Measurements from ENCODE around the gene VPS36. TPM values are rescaled to one million over a fixed set of nuclear protein-coding genes. Genes with fewer than 3 reads are reported as not detected.
A peak's percentile ranks its signal among the peaks of the same experiment; 100 is the strongest.
"Not testable (repeated sequence)": the region's sequence is repeated elsewhere in the genome, so short reads cannot be mapped to it uniquely, and the experiment has no call there.

VPS36 gene
- total RNA-seq, 1 donor from 2014 or later = 55.2 TPM

- H3K4me3 Mint-ChIP-seq = no peak overlapping the region
- no peak for DNase-seq (ENCODE audit: low spot score in 2 of 2, unreplicated experiment in 2 of 2)
- H3K27ac Mint-ChIP-seq = peak overlapping the region; percentile 27
- H3K27me3 Mint-ChIP-seq (ENCODE audit: low read depth) = no peaks in the 10 kb centered on the region
- H3K4me1 Mint-ChIP-seq = peaks cover 12% of the 10 kb centered on the region
- H3K36me3 Mint-ChIP-seq = peaks cover 30% of the 10 kb centered on the region
- TF ChIP-seq CTCF (IDR thresholded peaks at IDR 0.05; ENCODE audit: unreplicated experiment) = no peak
- no peaks in the 10 kb centered on the region for H3K9me3 Mint-ChIP-seq
These were observed 35.5 kb downstream of the VPS36 start for GRCh38 chr13:52414963-52415362.

- Mint-ChIP-seq H3K4me1 (peaks cover 12% of the 10 kb centered on the region), H3K27me3 (ENCODE audit: low read depth) (no peaks in the 10 kb centered on the region), H3K27ac (peak overlapping the region; percentile 13), H3K9me3 (no peaks in the 10 kb centered on the region), H3K36me3 (peaks cover 27% of the 10 kb centered on the region), H3K4me3 (no peak overlapping the region)
- no peak for DNase-seq (ENCODE audit: low spot score in 2 of 2, unreplicated experiment in 2 of 2)
- TF ChIP-seq CTCF (IDR thresholded peaks at IDR 0.05; ENCODE audit: unreplicated experiment) = no peak
These were observed 36.4 kb downstream of the VPS36 start for GRCh38 chr13:52414051-52414450.

- no peak for TF ChIP-seq CTCF (IDR thresholded peaks at IDR 0.05; ENCODE audit: unreplicated experiment)
- no peak overlapping the region for H3K27ac Mint-ChIP-seq
These were observed 38.3 kb downstream of the VPS36 start for GRCh38 chr13:52412128-52412527.

GRCh38 chr13:52411629-52412028 lies 38.8 kb downstream of the VPS36 start:
- Mint-ChIP-seq H3K36me3 (peaks cover 20% of the 10 kb centered on the region), H3K27ac (no peak overlapping the region), H3K27me3 (ENCODE audit: low read depth) (peaks cover 8% of the 10 kb centered on the region)

More at GRCh38 chr13:52412128-52412527, 38.3 kb downstream of the VPS36 start:
- H3K9me3 Mint-ChIP-seq = no peaks in the 10 kb centered on the region
- H3K27me3 Mint-ChIP-seq (ENCODE audit: low read depth) = peaks cover 5% of the 10 kb centered on the region
- H3K4me1 Mint-ChIP-seq = peaks cover 12% of the 10 kb centered on the region
- H3K36me3 Mint-ChIP-seq = peaks cover 20% of the 10 kb centered on the region
- no peak for DNase-seq (ENCODE audit: low spot score in 2 of 2, unreplicated experiment in 2 of 2)
- no peak overlapping the region for H3K4me3 Mint-ChIP-seq

DNA sequence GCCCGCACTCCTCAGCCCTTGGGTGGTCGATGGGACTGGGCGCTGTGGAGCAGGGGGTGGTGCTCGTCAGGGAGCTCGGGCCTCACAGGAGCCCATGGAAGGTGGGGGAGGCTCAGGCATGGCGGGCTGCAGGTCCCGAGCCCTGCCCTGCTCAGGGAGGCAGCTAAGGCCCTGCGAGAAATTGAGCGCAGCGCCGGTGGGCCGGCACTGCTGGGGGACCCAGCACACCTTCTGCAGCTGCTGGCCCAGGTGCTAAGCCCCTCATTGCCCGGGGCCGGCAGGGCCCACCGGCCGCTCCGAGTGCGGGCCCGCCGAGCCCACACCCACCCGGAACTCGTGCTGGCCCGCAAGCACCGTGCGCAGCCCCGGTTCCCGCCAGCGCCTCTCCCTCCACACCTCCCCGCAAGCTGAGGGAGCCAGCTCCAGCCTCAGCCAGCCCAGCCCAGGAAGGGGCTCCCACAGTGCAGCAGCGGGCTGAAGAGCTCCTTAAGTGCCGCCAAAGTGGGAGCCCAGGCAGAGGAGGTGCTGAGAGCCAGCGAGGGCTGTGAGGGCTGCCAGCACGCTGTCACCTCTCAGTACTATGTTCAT lies 42.3 kb downstream of the VPS36 start:
- H3K4me3 Mint-ChIP-seq; H3K9me3 Mint-ChIP-seq; H3K27ac Mint-ChIP-seq; H3K4me1 Mint-ChIP-seq; DNase-seq (ENCODE audit: low spot score in 2 of 2, unreplicated experiment in 2 of 2): not testable (repeated sequence)
- H3K36me3 Mint-ChIP-seq = peaks cover 17% of the 10 kb centered on the region
- H3K27me3 Mint-ChIP-seq (ENCODE audit: low read depth) = peaks cover 38% of the 10 kb centered on the region

More at GRCh38 chr13:52411629-52412028, 38.8 kb downstream of the VPS36 start:
- Mint-ChIP-seq H3K4me1 (peaks cover 12% of the 10 kb centered on the region), H3K9me3 (no peaks in the 10 kb centered on the region), H3K4me3 (no peak overlapping the region)
- no peak for TF ChIP-seq CTCF (IDR thresholded peaks at IDR 0.05; ENCODE audit: unreplicated experiment)
- DNase-seq (ENCODE audit: low spot score in 2 of 2, unreplicated experiment in 2 of 2) = no peak

- H3K4me3 Mint-ChIP-seq = peak overlapping the region; percentile 4
These were observed 43.0 kb downstream of the VPS36 start for GRCh38 chr13:52407436-52407835.

GRCh38 chr13:52406629-52407028 lies 43.8 kb downstream of the VPS36 start:
- Mint-ChIP-seq H3K36me3 (peaks cover 14% of the 10 kb centered on the region), H3K9me3 (no peaks in the 10 kb centered on the region), H3K27me3 (ENCODE audit: low read depth) (peaks cover 51% of the 10 kb centered on the region), H3K4me1 (peaks cover 5% of the 10 kb centered on the region), H3K27ac (no peak overlapping the region), H3K4me3 (peak overlapping the region; percentile 38)
- no peak for DNase-seq (ENCODE audit: low spot score in 2 of 2, unreplicated experiment in 2 of 2)
- no peak for TF ChIP-seq CTCF (IDR thresholded peaks at IDR 0.05; ENCODE audit: unreplicated experiment)

More at GRCh38 chr13:52407436-52407835, 43.0 kb downstream of the VPS36 start:
- DNase-seq (ENCODE audit: low spot score in 2 of 2, unreplicated experiment in 2 of 2); H3K9me3 Mint-ChIP-seq; H3K27ac Mint-ChIP-seq; H3K4me1 Mint-ChIP-seq: not testable (repeated sequence)
- Mint-ChIP-seq H3K27me3 (ENCODE audit: low read depth) (peaks cover 45% of the 10 kb centered on the region), H3K36me3 (peaks cover 17% of the 10 kb centered on the region)

Data from mesothelial cell of epicardium (in vitro differentiated cells).